ENCODE data around the gene PTPRS. TPM values are rescaled to one million over a fixed set of nuclear protein-coding genes. Genes with fewer than 3 reads are reported as not detected.
A peak's percentile ranks its signal among the peaks of the same experiment; 100 is the strongest.

PTPRS gene
- total and polyA plus RNA-seq, 2 donors (not counting 3 experiments of a cell fraction or from before 2014, with no cell fraction given): 10.1 to 16.1 TPM

GRCh38 chr19:5372572-5373200 is 32.1 kb upstream of the PTPRS start:
- dilution Hi-C loops (cut with MboI; ENCODE audit: extremely low pct_ligation_motif_present, low sequenced_read_pairs): loop anchor here (25.0 kb wide), 1 partner anchor 115 kb away; no protein-coding TSS in a partner anchor
- no peaks in the 10 kb centered on the region for H3K9me3 ChIP-seq (replicated peaks; ENCODE audit: control insufficient read depth, insufficient read depth, low read length)
- H3K79me2 ChIP-seq (ENCODE audit: control insufficient read depth, insufficient read depth, low read length): no peaks in the 10 kb centered on the region
- H3K27ac ChIP-seq (ENCODE audit: insufficient read depth, low read depth, low read length): no peak overlapping the region
- H3K4me3 ChIP-seq (replicated peaks in 1 of 3; ENCODE audit: insufficient read depth in 1 of 3, low read depth in 1 of 3, low read length in 3 of 3): no peak overlapping the region
- CTCF ChIA-PET: no interaction called here
- H3K36me3 ChIP-seq (ENCODE audit: control insufficient read depth in 2 of 2, extremely low read depth in 1 of 2, insufficient read depth in 2 of 2, low read length in 2 of 2): no peaks in the 10 kb centered on the region
- BruUV-seq (replicated peaks): no TSS peak
- no peak overlapping the region for H3K4me2 ChIP-seq (ENCODE audit: insufficient read depth, low read length)
- no peak overlapping the region for H2AFZ ChIP-seq (ENCODE audit: low read depth, low read length)
- FAIRE-seq: no peak
- no peak for DNase-seq (ENCODE audit: low read depth, low spot score)
- H3K27me3 ChIP-seq (ENCODE audit: control insufficient read depth in 2 of 2, insufficient read depth in 2 of 2, low read length in 2 of 2): no peaks in the 10 kb centered on the region
- intact Hi-C loops (cut with micrococcal nuclease): no loop called here
- H4K20me1 ChIP-seq (replicated peaks; ENCODE audit: control insufficient read depth, extremely low read depth, insufficient read depth, low read length): no peaks in the 10 kb centered on the region
- no peaks in the 10 kb centered on the region for H3K4me1 ChIP-seq (ENCODE audit: control insufficient read depth, extremely low read depth, insufficient read depth, low read length)
- no peaks in the 10 kb centered on the region for H3K9me1 ChIP-seq (replicated peaks; ENCODE audit: control insufficient read depth, extremely low read depth, insufficient read depth, low read length)
- TF ChIP-seq, protein P1, sequence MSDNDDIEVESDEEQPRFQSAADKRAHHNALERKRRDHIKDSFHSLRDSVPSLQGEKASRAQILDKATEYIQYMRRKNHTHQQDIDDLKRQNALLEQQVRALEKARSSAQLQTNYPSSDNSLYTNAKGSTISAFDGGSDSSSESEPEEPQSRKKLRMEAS (IDR thresholded peaks at IDR 0.05; ENCODE audit: insufficient read depth, insufficient read length): peak; percentile 57
- no peak for TF ChIP-seq JUN (IDR thresholded peaks at IDR 0.05; ENCODE audit: borderline replicate concordance, insufficient read depth, insufficient read length, low read depth)
- TF ChIP-seq GATA2 (IDR thresholded peaks at IDR 0.05; ENCODE audit: insufficient read depth, insufficient read length, low read depth, low read length): no peak
- TF ChIP-seq EZH2 (IDR thresholded peaks at IDR 0.05; ENCODE audit: borderline replicate concordance, low read depth, low read length, severe bottlenecking): no peak
- no peak for TF ChIP-seq POLR2AphosphoS5 (IDR thresholded peaks at IDR 0.05; ENCODE audit: insufficient read depth, low read depth, low read length)
- no peak for TF ChIP-seq FOS (IDR thresholded peaks at IDR 0.05; ENCODE audit: borderline replicate concordance, insufficient read depth, low read length)
- no peak for TF ChIP-seq POLR2A (IDR thresholded peaks at IDR 0.05; ENCODE audit: low read depth, low read length)
- no peak overlapping the region for H3K9ac ChIP-seq (replicated peaks; ENCODE audit: extremely low read depth, insufficient read depth, low read length)
- POLR2A ChIA-PET: no interaction called here

All from endothelial cell of umbilical vein (primary cell).